G401.6 (cell line): ENCODE data around the gene SH3PXD2A.
"Not testable (repeated sequence)": the region's sequence is repeated elsewhere in the genome, so short reads cannot be mapped to it uniquely, and the experiment has no call there.

Source experiments
- FAIRE-seq: peaks from 2 replicates; lab custom pipeline; 2012; peaks lifted over from hg19 to GRCh38; lab: Jason Lieb, UNC

Gene SH3PXD2A

DNA sequence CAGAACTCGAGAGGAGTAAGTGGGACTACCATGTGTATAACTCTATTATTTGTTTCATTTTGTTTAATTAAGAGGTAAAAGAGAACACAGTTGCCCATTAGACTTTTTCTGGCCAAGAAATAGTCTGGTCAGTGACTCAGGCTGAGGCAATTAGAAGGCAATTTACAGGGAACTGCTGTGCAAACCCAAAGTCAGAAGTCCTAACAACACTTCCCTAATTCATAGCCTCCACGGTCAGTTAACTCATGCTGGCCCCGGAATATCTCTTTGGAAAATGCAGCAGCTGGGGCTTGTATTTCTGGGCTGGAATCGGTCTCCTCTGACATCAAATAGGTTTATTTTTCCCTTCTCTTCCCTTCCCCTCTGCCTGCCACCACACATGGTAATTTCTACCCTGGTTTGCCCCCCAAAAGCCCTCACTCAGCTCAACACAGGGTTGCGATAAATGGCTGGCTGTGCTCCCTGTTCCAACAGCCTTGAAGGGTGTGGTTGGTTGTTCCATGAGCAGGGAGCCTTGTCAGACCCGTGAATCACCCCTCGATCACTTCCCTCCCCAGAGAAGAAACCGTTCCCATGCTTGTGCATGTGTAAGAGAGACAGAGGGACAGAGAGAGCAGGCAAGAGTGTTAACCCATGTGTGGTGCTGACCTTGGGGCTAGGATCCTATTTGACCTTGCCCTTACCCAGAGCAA is 5.3 kb downstream of the SH3PXD2A start:
- no peak for FAIRE-seq

DNA sequence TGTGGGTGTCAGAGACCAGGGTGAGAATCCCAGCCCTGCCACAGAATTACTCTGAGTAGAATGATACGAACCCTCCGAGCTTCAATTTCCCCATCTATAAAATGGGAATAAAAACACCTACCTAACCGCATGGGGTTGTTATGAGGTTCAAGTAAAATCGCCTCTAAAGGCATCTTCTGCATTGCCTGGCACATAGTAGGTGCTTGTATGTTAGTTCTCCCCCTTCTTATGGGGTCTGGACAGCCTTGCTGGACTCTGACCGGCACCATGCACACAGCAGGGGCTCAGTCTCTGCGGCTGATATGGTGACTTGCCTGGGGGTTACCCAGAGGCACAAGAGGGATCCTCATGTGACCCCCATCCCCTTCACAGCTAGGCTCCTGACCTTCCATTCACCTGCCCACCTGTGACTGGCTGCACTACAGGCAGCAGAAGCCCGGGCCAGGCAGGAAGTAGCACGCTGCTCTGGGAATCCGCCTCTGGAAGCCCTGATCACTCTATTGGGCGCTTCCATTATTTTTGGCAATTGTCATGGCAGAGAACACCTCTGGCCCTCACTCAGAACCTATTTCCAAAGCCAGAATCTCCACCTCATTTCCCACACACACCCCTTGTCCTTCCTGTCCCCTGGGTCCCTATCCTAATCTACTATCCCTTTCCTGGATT is 6.0 kb downstream of the SH3PXD2A start:
- no peak for FAIRE-seq

- FAIRE-seq = no peak
These were observed 7.4 kb downstream of the SH3PXD2A start for GRCh38 chr10:103847909-103848468.

DNA sequence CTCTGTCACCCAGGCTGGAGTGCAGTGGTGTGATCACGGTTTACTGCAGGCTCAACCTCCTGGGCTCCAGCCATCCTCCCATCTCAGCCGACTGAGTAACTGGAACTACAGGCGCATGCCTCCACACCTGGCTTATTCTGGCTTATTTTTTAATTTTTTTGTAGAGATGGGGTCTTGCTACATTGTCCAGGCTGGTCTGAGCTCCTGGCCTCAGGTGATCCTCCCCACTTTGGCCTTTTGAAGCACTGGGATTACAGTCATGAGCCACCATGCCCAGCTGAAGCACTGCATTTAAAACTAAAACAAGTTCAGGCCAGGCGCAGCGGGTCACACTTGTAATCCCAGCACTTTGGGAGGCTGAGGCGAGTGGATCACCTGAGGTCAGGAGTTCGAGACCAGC is 8.0 kb downstream of the SH3PXD2A start:
- FAIRE-seq = no peak

DNA sequence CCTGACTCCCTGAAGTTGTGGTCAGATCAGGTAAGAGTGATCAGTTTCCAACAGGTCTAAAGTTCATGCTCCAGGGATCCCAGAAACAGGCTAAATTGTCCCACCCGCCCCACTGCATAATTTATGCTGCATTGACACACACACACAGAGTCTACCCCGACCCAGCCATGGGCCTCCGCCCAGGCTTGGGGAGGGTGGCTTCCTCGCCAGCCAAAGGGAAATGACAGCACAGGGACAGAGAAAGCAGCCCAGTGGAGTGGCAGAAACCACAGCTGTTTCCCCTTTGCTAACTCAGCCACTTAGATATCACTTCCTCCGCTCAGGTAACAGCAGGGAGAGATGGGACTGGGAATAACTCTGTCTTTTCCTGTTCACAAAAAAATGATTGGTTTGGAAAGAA is 9.4 kb downstream of the SH3PXD2A start:
- no peak for FAIRE-seq

DNA sequence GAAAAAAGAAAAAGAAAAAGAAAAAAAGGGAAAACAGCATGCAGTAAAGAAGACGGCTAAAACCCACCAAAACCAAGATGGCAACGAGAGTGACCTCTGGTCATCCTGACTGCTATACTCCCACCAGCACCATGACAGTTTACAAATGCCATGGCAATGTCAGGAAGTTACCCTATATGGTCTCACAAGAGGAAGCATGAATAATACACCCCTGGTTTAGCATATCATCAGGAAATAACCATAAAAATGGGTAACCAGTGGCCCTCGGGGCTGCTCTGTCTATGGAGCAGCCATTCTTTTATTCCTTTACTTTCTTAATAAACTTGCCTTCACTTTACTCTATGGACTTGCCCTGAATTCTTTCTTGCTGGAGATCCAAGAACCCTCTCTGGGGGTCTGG is 10.0 kb downstream of the SH3PXD2A start:
- FAIRE-seq = not testable (repeated sequence)

GRCh38 chr10:103843854-103844570 is 11.4 kb downstream of the SH3PXD2A start:
- FAIRE-seq = no peak

DNA sequence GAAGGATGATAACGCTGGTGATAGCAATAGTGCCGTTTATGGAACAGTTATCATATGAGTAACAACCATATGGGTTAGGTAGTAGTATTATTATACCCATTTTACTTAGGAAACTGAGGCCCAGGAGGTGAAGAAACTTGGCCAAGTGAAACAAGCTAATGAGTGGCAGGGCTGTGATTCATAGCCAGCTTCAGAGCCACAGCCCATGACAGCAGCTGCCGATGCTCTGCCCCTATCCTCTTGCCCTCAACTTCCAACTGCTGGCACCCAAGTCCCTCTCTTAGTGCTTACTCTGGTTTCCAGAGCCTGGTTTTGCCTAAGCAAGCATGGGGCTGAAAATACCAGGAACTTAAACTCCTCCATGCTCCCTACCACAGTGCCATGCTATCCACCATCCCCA is 12.3 kb downstream of the SH3PXD2A start:
- no peak for FAIRE-seq

- no peak for FAIRE-seq
These were observed 12.8 kb downstream of the SH3PXD2A start for GRCh38 chr10:103842605-103843004.

DNA sequence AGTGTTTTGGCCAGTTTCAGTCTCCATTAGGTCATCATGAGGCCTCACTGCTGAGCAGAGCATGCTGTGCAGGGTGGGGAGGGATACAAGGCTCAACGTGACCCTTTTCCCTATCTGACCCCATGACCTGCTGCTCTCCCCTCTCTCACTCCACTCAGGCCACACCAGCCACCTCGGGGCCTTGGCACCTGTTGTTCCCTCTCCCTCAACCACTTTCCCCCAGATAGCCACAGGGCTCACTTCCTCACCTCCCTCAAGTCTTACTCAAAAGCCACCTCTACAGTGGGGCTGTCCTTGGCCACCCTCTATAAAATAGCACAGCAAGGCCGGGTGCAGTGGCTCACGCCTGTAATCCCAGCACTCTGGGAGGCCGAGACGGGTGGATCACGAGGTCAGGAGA is 13.9 kb downstream of the SH3PXD2A start:
- no peak for FAIRE-seq

DNA sequence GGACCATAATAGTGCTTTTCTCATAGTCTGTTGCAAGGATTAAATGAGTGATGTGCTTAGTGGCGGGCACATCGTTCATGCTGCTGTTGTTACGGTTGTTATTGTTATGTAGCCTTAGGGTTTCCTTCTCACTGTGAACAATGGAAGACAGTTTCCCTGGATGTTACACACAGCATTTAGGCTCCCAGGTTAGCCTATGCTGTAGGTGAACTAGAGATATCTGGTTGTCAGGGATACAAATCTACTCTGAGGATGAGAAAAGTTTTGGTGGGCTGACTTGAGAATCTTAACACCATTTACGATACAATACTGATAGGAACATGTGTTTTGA is 14.7 kb downstream of the SH3PXD2A start:
- no peak for FAIRE-seq

DNA sequence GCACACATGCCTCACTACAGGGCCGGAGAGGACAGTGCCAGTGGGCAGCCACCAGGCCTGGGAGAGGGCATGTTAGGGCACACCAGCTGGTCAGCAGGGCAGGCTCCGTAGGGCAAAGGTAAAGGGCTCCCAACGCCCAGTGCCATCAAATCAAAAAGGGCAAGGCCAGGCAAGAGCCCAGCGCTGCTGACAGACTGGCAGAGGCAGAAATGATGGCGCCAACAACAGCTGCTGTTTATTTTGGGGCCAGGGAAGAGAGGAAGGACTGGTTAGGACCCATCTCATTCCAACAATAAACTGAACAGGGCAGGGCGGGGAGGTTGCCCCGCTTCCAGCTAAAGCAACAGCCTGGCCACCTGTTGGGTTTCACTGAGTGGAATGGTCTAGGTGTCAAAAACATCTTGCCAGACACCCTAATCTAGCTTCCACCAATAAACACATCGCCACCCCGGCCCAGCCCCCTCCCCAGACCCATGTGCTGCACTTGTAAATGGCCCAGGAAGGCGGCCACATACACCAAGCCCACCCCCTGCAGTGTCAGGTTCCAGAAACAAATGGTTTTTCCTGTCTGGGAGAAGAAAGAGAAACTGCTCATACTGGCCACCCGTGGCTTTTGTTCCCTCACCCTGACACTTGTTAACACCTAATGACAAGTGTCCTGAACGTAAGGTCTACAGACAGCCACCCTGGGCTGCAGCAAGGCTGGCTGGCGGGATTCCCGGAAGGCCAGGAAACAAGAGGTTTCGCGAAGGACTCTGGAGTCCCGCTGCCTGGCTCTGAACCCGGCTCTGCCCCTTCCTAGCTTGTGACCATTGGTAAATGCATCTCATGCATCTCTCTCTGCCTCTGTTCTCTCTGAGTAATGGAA is 15.3 kb downstream of the SH3PXD2A start:
- FAIRE-seq = no peak

GRCh38 chr10:103839519-103839871 is 15.9 kb downstream of the SH3PXD2A start:
- FAIRE-seq = no peak

GRCh38 chr10:103838862-103839518 is 16.4 kb downstream of the SH3PXD2A start:
- no peak for FAIRE-seq

DNA sequence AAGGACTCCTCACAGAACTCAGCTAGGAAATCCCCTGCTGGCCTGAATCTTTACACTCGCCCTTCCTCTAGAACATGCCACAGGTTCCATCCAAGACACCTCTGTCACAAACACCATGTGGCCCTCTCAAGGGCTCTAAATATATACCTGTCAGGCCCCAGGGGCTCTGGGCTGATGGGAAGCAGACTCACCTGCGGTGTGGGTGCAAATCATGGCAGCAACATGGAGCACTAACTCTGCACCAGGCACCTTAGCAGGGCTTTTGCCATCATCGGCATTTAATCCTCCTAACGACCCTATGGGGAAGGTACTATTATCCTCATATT is 17.3 kb downstream of the SH3PXD2A start:
- FAIRE-seq = no peak

DNA sequence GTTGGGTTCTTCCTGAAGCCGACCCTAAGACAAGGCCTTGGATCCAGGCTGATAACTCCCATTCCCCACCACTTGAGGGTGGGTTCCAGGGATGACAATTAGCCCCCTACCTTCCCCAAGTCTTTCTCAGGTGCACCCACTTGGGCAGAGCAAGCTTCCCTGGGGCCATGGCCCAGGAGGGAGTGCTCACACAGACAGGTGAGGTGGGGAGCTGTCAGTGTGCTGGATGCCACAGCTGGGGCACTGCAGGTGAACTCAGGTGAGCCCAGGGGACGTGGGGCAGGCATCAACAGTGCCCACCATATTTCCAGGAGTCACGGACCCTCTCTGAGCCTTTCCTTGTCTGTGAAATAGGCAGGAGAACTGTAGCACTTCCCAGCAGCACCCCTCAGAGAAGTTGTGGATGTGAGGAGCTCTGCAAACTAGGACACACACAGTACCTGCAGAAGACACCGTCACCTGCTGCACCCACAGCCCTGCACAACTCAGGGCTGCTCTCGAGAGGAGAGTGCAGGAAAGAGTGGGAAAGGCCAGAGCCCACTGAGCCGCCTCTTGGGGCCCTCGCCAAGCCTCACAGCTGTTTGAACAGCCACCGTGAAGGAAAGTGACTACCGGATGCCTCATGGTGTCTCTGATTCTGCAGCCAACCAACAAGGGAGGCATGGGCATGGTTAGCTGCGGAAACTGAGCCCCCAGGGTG is 17.9 kb downstream of the SH3PXD2A start:
- no peak for FAIRE-seq

GRCh38 chr10:103836861-103837260 is 18.5 kb downstream of the SH3PXD2A start:
- no peak for FAIRE-seq

DNA sequence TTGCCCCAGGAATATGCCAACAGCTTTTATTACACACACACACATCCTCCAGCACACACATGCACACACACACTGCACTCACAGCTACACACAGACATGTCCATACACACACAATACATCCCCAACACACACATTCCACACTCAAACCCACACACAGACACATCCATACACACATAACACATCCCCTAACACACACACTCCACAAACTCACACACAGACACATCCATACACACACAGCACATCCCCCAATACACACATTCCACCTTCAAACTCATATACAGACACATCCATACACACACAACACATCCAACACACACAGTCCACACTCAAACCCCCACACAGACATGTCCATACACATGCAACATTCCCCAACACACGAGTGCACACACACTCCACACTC is 19.1 kb downstream of the SH3PXD2A start:
- FAIRE-seq = no peak

DNA sequence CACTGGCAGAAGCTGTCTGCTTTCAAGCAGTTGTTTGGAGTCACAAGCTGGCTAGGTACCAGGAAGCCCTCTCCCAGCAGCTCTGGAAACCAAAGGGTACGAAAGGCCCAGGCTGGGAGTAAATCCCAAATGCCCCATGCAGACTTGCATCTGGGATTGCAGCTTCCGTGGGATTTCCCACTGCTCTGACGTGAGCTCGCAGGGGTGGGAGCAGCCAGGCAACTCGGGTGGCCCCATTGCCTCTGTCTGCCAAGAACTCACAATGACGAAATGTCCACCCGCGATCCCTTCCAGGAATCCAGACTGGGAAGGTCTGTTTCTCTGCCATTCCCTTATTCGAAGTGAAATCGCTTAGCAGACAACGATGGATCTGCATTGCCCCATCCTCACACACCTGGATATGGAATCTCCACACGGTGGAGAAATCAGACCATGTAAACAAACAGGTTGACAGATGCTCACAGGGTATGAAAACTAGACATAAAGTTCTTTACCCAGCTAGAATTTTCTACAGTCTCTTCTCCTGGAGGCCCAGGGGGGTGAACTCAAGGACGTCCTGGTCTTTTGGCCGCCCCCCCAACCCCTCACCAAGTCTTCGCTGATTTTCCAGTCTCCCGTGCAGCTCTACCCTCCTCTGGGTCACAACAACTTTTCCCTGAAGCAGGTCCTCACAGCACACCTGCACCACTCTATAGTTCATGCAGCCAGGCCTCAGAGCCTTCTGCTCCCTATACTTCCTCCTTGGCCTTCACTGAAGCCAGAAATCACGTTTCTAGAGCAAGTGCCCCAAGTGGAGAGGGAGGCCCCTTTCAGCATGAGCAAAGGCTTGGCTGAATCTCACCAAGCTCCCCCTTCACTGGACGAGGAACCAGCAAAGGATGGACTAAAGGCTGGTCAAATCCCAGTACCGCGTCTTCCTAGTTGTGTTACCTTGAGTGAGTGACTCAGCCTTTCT is 20.0 kb downstream of the SH3PXD2A start:
- FAIRE-seq = no peak

DNA sequence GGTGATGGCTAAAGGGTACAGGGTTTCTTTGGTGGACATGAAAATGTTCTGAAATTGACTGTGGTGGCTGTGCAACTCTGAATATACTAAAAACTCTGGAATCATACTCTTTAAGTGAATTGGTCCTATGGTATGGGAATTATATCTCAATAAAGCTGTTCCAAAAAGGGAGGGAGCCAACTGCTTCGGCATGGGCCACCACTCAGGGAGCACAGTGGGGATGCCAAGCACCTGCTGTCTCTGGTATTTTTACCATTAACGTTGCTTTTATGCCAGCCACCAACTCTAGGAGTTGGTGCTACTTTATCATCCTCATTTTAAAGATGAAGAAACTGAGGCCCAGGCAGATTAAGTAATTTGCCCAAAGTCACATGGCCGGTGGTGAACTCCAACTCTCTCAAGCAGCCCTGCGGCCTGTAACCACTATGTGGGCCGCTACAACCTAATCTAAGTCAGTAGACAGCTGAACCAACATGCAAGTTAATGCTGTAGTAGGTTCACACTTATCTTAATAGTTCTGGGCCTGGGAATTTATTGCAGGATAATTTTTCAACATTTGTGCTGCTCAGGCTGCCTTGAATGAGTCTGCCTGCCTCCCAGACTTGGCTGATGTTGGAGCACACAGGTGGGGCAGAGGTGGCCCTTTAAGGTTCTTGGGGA is 20.8 kb downstream of the SH3PXD2A start:
- no peak for FAIRE-seq
